Measurements from ENCODE around the gene ADAMTS17.

DNA sequence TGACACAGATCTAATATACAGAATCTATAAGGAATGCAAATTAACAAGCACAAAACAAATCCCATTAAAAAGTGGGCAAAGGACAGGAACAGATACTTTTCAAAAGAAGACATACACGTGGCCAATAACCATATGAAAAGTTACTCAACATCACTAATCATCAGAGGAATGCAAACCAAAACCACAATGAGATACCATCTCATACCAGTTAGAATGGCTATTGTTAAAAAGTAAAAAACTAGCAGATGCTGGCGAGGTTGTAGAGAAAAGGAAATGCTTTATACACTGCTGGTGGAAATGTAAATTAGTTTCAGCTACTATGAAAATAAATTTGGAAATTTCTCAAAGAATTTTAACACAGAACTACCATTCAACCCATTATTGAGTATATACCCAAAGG is 50.7 kb downstream of the ADAMTS17 start:
- no peak for TF ChIP-seq CTCF (conservative IDR thresholded peaks at IDR 0.05; ENCODE audit: low read length)
- TF ChIP-seq EZH2phosphoT487 (IDR thresholded peaks at IDR 0.05; ENCODE audit: borderline replicate concordance): no peak
